Pulmonary artery endothelial cell (primary cell): ENCODE results near the gene TMSB4X. TPM values are rescaled to one million over a fixed set of nuclear protein-coding genes. Genes with fewer than 3 reads are reported as not detected.
"Not testable (repeated sequence)": the region's sequence is repeated elsewhere in the genome, so short reads cannot be mapped to it uniquely, and the experiment has no call there.

Experiments
- DNase-seq: peaks from one replicate; pipeline ENCODE4 v3.0.0-alpha.2; 2011; ENCODE audit warnings: low read depth, low spot score
- total RNA-seq: library from RNA; depleted of rRNA; stranded (reverse); fragments of >200 nt; gene quantifications from 2 replicates; pipeline ENCODE4 v1.2.3, GENCODE V29; 2014

Gene TMSB4X
- total RNA-seq, result 8,193 and 23,950 TPM in 2 replicates

DNA sequence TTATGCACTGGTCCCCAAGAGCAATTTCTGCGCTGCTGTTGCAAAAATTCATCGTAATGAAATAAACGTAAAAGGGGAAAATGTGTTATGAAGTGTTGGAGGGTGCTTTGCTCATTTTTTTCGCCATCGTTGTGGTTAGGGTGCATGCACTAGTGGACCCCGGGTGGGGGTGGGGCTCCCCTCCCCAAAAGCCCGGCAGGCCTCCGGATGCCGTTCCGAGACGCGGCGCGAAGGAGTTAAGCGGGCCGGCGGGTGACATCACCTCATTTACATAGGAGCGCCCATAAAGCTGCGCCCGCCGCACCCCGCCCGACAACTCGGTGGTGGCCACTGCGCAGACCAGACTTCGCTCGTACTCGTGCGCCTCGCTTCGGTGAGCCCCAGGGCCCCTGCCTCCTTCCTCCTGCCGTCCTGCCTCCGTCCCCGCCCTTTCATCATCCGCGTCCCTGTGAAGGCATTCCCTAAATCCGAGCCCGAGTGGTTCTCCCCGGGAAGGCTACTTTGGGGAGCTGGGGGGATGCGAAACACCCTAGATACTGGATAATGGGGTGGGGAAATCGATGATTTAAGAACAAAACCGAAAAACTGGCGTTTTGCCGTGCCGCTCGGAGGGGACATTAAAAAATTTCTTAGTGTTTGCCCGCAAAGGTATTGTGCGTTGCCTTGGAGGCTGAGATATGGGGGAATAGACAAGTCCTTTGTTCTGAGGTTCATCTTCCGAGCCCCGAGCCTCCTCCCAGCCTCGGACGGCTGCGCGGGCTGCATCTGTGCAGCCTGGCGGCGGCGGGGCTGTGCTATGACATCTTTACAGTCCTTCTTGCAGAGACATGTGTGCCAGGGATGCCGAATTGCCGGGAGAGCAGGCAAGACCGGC lies at the start of gene TMSB4X:
Gene TMSB4X (plus strand): TSS at position 315 of the 874 bp plus-strand sequence.
- no peak for DNase-seq

- no peak for DNase-seq
Observed at GRCh38 chrX:12929701-12930100, 45.2 kb upstream of the TMSB4X start.

DNA sequence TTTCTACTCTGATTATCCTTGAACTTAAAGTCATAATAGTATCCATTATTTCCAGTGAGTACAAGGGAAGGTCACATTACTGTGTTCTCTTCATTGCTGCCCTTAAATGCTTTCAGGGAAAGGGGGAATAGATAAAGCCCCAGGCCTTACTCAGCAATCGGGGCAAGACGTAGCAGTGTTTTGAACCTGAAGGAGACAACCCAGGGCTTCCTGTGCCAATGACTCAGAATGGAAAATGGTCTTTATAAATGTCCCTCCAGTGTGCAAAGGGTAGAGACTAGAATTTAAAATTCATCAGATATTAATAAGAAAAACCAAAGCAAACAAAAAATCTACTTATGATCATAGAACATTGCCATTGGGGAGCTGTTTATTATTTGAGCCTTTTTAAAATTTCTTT lies 44.8 kb upstream of the TMSB4X start:
- DNase-seq, result no peak

- no peak for DNase-seq
Observed at GRCh38 chrX:12932244-12932643, 42.7 kb upstream of the TMSB4X start.

DNA sequence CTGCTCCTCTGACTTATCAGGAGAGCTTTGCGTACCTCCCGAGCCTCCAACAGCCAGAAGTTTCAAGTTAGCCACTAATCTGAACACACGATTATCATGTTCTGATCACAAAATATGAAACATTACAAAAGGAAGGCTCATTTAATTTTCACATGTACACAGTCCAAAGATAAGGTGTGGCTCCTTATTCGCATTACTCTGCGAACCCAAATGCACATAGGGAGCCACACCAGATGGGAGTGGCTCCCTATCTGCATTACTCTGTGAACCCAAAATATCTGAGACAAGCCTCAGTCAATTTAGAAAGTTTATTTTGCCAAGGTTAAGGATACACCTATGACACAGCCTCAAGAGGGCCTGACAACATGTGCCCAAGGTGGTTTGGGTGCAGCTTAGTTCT lies 40.1 kb upstream of the TMSB4X start:
- DNase-seq, result no peak

GRCh38 chrX:12936947-12937346 lies 38.0 kb upstream of the TMSB4X start:
- DNase-seq, result no peak

DNA sequence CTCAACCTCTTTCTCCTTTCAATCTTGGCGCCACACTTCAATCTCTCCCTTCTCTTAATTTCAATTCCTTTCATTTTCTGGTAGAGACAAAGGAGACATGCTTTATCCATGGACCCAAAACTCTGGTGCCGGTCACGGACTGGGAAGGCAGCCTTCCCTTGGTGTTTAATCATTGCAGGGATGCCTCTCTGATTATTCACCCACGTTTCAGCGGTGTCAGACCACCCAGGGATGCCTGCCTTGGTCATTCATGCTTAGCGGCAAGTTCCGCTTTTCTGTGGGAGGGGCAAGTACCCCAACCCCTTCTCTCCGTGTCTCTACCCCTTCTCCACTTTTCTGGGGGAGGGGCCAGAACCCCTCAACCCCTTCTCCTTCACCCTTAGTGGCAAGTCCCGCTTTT lies 34.4 kb upstream of the TMSB4X start:
- not testable (repeated sequence) for DNase-seq

- not testable (repeated sequence) for DNase-seq
Observed at GRCh38 chrX:12943592-12943991, 31.3 kb upstream of the TMSB4X start.

DNA sequence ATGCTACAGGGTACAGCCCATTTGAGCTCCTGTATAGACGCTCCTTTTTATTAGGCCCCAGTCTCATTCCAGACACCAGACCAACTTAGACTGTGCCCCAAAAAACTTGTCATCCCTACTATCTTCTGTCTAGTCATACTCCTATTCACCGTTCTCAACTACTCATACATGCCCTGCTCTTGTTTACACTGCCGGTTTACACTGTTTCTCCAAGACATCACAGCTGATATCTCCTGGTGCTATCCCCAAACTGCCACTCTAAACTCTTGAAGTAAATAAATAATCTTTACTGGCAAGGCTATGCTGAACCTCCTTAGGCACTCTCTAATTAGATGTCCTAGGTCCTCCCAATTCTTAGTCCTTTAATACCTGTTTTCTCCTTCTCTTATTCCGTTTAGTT lies 30.5 kb upstream of the TMSB4X start:
- DNase-seq, result not testable (repeated sequence)

GRCh38 chrX:12945494-12945893 lies 29.4 kb upstream of the TMSB4X start:
- no peak for DNase-seq

DNA sequence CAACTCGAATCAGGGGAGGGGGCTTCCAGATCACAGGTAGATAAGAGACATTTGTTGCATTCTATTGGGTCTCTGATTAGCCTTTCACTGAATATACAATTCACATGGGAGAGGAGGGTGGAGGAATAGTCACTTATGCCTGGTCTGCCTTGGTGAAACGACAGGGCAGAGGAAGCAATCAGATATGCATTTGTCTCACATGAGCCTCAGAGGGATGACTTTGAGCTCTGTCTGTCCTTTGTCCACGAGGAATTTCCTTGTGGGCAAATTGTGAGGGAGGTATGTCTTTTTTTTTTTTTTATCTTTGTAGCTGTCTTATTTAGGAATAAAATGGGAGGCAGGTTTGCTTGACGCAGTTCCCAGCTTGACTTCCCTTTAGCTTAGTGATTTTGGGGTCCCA lies 28.5 kb upstream of the TMSB4X start:
- DNase-seq, result no peak

DNA sequence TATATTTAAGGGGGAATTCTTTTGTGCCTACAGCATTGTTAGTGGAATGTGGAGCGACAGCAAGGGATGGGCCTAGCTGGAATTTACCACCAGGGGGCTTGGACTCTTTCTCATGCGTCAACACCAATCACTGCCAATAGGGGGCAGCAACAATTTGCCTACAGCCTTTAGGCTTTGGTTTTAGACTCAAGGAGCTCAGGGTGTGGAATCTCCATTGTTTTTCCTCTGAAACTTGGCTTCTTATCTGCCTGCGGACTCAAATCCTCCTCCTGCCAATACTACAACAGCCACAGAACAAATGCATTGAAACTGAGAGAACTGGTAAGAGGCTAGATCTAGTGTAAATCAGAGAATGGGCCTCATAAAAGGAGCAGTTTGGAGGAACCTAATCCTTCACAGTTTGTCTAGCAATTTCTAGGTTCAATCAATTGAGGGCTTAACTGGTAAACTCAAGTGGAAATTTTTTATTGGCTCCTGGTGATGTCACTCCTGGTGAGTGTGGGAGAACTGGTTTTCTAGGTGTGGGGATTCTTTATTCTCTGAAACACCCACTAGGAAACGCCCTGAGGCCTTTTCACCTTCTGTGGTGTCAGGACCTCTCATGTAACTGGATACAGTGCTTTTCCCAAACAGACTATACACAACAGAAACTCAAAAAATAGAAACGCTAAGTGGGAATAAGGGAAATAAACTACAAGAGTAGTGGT lies 27.9 kb upstream of the TMSB4X start:
- DNase-seq, result peak; percentile 71

- DNase-seq, result no peak
Observed at GRCh38 chrX:12947545-12948235, 27.2 kb upstream of the TMSB4X start.

GRCh38 chrX:12948495-12948894 lies 26.4 kb upstream of the TMSB4X start:
- DNase-seq, result no peak

DNA sequence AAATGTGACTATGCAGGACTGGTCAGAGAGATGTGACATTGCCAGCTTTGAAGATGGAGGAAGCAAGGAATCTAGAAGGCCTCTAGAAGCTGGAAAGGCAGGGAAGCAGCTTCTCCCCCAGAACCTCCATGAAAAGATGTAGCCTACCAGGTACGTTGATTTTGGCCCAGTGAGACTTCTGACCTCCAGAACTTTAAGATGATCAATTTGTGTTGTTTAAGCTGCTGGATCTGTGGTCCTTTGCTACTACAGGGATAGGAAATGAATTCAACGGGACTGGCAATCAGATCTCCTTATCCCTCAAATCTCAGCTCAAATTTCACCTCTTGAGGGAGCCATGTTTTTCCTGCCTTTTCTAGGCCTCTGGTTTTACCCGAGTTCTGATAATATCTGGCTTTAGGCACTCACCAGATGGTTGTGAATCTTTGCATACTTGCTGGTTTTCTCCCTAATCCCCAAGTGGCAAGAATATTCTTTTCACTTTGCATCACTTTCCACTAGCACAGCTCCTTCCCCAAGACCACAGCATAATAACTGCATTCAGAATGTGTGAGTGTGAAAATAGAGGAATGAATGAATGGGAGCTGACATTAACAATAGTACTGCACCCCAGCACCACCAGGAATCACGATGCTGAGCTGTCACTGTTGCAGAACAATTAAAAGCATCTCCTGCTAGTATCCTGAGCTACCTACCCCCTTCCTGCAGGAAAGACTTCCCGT lies 25.5 kb upstream of the TMSB4X start:
- no peak for DNase-seq

- DNase-seq, result peak; percentile 68
Observed at GRCh38 chrX:12949927-12950656, 24.8 kb upstream of the TMSB4X start.

DNA sequence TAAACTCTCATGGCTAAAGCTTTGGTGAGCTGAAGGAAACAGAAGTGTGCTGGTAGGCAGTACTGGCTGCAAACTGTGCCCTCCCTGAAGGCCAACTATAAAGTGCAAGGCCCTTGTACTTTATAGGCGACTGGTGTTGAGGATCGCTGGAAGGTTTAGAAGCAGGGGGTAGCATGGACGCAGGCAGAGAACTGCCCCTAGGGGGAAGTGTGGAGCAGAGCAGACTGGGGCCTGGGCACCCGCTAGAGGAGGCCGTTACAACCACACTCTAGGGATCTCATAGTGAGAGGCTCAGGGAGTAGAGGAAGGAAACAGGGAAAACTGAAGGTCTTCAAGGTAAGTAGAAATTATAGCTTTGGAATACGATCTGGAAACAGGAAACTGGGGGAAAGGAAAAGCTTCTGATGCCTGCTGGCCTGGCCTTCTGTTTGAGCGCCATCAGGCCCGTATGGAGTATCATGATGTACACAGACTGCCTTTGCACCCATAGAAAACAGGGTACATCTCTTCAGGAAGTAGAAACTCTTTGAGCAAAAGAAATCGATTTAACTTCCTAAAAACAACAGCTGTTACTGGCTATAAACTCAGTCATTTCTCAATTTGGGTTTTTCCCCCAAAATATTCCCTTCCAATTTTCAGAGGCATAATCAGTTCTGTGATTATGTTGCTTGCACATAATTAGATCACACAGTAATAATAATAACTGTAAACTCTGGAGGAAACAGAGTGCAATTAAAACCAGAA lies 23.9 kb upstream of the TMSB4X start:
- no peak for DNase-seq

GRCh38 chrX:12951595-12951975 lies 23.3 kb upstream of the TMSB4X start:
- no peak for DNase-seq

DNA sequence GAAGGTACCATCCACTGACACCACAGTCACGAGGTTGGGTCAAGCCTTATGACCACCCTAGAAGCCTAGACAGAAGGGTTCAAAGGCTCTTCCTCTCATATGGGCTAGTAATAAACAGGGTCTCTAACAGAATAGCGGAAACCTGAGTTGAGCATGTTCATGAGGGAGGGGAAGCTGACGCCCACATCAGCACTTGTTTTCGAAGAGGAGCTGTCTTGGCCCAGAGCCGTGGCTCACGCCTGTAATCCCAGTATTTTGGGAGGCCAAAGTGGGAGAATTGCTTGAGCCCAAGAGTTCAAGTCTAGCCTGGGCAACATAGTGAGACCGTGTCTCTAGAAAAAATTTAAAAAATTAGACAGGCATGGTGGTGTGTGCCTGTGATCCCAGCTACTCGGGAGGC lies 21.5 kb upstream of the TMSB4X start:
- DNase-seq, result no peak

DNA sequence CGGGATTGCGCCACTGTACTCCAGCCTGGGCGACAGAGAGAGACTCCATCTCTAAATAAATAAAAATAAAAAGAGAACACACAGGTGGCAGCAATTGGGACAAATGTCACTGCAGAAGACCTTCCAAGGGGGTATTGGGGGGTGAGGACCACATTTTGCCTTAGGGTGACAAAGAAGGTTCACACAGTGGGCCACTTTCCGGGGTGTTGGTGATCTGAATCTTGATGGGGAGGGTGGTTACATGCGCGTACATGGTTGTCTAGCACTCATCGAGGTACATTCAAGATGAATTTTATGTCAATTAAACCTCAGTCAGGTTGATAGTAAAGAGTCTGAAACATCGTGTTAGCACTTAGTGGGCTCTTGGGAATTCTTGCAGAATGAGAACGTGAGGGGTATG lies 20.5 kb upstream of the TMSB4X start:
- DNase-seq, result no peak
